HL-60 (cell line): Measurements from ENCODE around the gene PTPRN2.

Experiments
- DNase-seq, 2 experiments: peaks; one replicate each; pipeline ENCODE4 v3.0.0-alpha.2; 2010 to 2020; ENCODE audit warnings: low read depth in 1 of 2, low spot score in 1 of 2
- H3K27ac ChIP-seq: fragments of 250-450 bp; sonication (Bioruptor Pico); replicated peaks from 2 replicates; pipeline ENCODE4 v1.5.1; 2020; ENCODE audit warnings: mild to moderate bottlenecking, moderate library complexity
- H3K27me3 ChIP-seq: fragments of 250-450 bp; sonication (Bioruptor Pico); 2 replicates; pipeline ENCODE4 v1.5.1; 2021; ENCODE audit warnings: mild to moderate bottlenecking, moderate library complexity; ENCODE audit not compliant: insufficient read depth, poor library complexity, severe bottlenecking
- H3K4me3 ChIP-seq: replicated peaks from 2 replicates; pipeline ENCODE4 v1.5.1; 2011; ENCODE audit warnings: mild to moderate bottlenecking, control low read depth, low read length; ENCODE audit not compliant: insufficient read depth
- GABPA ChIP-seq: IDR thresholded peaks from 2 replicates; pipeline ENCODE4 v1.6.1; 2012; ENCODE audit warnings: low read depth
- POLR2AphosphoS5 ChIP-seq: IDR thresholded peaks from 2 replicates; pipeline ENCODE4 v1.6.1; 2012; ENCODE audit warnings: low read depth
- SPI1 ChIP-seq: IDR thresholded peaks from 2 replicates; pipeline ENCODE4 v1.6.1; 2012; ENCODE audit warnings: low read depth, mild to moderate bottlenecking, borderline replicate concordance
- TF ChIP-seq, protein P1 (sequence below): IDR thresholded peaks from one replicate; pipeline ENCODE4 v1.5.1; 2011; ENCODE audit warnings: low read length, control low read depth, inconsistent platforms; ENCODE audit not compliant: insufficient read depth
- TF ChIP-seq, protein P2 (sequence below): IDR thresholded peaks from 2 replicates; pipeline ENCODE4 v1.6.1; 2012; ENCODE audit warnings: low read depth; ENCODE audit not compliant: insufficient replicate concordance

The PTPRN2 gene

DNA sequence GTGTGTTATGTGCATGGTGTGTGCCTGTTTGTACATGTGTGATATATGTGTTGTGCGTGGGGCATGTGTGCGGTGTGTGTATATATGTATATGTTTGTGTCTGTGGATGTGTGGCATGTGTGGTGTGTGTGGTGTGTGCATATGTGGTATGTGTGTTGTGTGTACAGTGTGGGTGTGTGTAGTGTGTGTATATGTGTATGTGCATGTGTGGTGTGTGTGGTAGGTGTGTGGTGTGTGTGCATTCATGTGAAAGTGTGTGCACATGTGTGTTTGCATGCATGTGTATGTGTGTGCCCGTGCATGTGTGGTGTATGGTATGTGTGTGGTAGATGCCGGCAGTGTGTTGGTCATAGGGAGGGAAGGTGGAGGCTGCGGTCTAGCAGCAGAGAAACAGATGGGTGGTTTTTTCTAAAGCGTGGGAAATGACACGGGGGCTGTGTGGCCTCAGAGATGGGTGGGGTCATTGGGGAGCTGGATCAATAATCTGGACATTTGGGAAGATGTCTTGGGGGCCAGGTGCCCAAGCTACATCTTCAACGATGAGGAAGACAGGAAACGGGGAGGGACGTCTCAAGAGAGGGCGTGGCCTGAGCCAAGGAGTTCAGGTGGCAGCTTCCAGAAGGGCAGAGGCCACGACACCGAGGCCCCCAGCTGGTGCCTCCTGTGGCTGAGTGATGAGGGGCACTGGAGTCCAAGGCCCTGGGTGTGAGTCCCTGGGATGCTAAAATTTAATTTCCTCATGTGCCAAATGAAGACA is 769.5 kb downstream of the PTPRN2 start:
- H3K27ac ChIP-seq = no peak overlapping the region
- no peaks in the 10 kb centered on the region for H3K27me3 ChIP-seq
- H3K4me3 ChIP-seq = no peak overlapping the region
- TF ChIP-seq SPI1 = no peak
- TF ChIP-seq, protein P1, sequence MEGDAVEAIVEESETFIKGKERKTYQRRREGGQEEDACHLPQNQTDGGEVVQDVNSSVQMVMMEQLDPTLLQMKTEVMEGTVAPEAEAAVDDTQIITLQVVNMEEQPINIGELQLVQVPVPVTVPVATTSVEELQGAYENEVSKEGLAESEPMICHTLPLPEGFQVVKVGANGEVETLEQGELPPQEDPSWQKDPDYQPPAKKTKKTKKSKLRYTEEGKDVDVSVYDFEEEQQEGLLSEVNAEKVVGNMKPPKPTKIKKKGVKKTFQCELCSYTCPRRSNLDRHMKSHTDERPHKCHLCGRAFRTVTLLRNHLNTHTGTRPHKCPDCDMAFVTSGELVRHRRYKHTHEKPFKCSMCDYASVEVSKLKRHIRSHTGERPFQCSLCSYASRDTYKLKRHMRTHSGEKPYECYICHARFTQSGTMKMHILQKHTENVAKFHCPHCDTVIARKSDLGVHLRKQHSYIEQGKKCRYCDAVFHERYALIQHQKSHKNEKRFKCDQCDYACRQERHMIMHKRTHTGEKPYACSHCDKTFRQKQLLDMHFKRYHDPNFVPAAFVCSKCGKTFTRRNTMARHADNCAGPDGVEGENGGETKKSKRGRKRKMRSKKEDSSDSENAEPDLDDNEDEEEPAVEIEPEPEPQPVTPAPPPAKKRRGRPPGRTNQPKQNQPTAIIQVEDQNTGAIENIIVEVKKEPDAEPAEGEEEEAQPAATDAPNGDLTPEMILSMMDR = no peak
- TF ChIP-seq, protein P2, sequence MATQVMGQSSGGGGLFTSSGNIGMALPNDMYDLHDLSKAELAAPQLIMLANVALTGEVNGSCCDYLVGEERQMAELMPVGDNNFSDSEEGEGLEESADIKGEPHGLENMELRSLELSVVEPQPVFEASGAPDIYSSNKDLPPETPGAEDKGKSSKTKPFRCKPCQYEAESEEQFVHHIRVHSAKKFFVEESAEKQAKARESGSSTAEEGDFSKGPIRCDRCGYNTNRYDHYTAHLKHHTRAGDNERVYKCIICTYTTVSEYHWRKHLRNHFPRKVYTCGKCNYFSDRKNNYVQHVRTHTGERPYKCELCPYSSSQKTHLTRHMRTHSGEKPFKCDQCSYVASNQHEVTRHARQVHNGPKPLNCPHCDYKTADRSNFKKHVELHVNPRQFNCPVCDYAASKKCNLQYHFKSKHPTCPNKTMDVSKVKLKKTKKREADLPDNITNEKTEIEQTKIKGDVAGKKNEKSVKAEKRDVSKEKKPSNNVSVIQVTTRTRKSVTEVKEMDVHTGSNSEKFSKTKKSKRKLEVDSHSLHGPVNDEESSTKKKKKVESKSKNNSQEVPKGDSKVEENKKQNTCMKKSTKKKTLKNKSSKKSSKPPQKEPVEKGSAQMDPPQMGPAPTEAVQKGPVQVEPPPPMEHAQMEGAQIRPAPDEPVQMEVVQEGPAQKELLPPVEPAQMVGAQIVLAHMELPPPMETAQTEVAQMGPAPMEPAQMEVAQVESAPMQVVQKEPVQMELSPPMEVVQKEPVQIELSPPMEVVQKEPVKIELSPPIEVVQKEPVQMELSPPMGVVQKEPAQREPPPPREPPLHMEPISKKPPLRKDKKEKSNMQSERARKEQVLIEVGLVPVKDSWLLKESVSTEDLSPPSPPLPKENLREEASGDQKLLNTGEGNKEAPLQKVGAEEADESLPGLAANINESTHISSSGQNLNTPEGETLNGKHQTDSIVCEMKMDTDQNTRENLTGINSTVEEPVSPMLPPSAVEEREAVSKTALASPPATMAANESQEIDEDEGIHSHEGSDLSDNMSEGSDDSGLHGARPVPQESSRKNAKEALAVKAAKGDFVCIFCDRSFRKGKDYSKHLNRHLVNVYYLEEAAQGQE = no peak
- no peak for TF ChIP-seq GABPA
- TF ChIP-seq POLR2AphosphoS5 = no peak
- DNase-seq = no peak

DNA sequence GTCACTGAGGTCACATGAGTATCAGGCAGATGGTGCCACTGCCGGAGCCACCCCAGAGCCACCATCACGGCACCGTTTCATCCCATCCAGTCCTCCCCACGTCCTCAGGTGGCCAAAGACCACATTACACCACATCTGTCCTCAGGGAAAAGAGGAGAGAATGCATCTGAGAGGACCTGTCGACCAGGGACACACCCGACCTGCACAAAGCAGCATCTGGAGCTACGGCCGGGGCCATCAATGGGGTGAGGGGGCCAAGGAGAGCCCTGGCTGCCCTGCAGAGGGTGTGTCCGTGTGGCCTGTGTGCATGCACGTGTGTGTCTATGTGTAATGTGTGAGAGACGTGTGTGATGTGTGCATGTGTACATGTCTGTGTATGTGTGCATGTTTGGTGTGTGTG is 770.2 kb downstream of the PTPRN2 start:
- Histone ChIP-seq H3K4me3 (no peak overlapping the region), H3K27ac (no peak overlapping the region), H3K27me3 (no peaks in the 10 kb centered on the region)
- TF ChIP-seq, protein P1 = no peak
- TF ChIP-seq, protein P2 = no peak
- TF ChIP-seq SPI1 (no peak), POLR2AphosphoS5 (no peak), GABPA (no peak)
- DNase-seq = no peak

DNA sequence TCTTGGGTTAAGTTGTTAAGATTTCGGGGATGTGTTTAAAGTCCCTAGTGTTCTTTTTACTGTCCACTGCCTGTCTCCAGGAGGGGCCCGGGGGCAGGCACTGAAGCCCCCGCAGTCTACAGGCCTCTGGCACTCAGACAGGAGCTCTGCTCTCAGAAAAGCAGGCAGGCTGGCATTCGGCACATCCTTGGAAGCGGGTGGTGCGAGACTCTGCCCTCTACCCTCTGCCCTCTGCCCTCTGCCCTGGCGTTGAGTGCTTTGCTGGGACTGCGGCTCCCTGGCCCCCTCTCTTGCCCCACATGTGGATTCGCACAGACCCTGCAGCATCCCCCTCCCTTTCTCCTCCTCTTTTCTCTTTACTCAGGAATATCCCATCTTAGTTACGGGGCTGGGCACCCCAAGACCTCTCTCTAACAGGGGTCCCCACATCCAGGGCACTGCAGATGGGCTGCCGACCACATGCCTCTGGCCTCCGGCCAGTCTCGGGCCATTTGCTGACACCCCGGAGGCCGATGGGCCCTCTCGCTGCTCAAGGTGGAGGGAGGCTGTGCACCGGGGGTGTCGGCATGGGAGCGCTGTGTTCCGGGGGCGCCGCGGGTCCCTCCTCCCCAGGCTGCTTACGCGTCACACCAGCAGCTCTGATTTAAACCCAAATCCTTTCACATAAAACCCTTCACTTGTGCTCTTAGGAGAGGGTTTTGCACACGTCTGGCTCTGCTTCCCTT is 770.9 kb downstream of the PTPRN2 start:
- no peak for DNase-seq
- TF ChIP-seq POLR2AphosphoS5 = no peak
- TF ChIP-seq, protein P2 = no peak
- TF ChIP-seq GABPA = no peak
- TF ChIP-seq, protein P1 = no peak
- TF ChIP-seq SPI1 = no peak
- Histone ChIP-seq H3K4me3 (no peak overlapping the region), H3K27ac (no peak overlapping the region), H3K27me3 (no peaks in the 10 kb centered on the region)
